NCI-H2107 treated with DMSO at 0.1 percent for 48 hours (cell line): Measurements from ENCODE around the gene MPHOSPH8.

Experiments
- DNase-seq: peaks from one replicate; lab custom pipeline; 2025; ENCODE audit not compliant: unreplicated experiment; lab: John Stamatoyannopoulos, UW

Gene MPHOSPH8

GRCh38 chr13:19633479-19634255 lies at the start of gene MPHOSPH8:
MPHOSPH8 (plus strand) TSS chr13:19633659; CDS start chr13:19633749, 90 bp downstream.
- DNase-seq = peak; percentile 82

GRCh38 chr13:19586904-19587634 lies 46.4 kb upstream of the MPHOSPH8 start:
- peak; percentile 34 for DNase-seq

GRCh38 chr13:19587635-19588300 lies 45.7 kb upstream of the MPHOSPH8 start:
- DNase-seq = peak; percentile 34

GRCh38 chr13:19589312-19589711 lies 44.1 kb upstream of the MPHOSPH8 start:
- DNase-seq = no peak

GRCh38 chr13:19590423-19590822 lies 43.0 kb upstream of the MPHOSPH8 start:
- no peak for DNase-seq

GRCh38 chr13:19591864-19592263 lies 41.6 kb upstream of the MPHOSPH8 start:
- DNase-seq = no peak

- DNase-seq = no peak
Observed at GRCh38 chr13:19592657-19593180, 40.7 kb upstream of the MPHOSPH8 start.

GRCh38 chr13:19596086-19596485 lies 37.4 kb upstream of the MPHOSPH8 start:
- DNase-seq = no peak

GRCh38 chr13:19596960-19597361 lies 36.5 kb upstream of the MPHOSPH8 start:
- DNase-seq = no peak

GRCh38 chr13:19597523-19597922 lies 35.9 kb upstream of the MPHOSPH8 start:
- no peak for DNase-seq

- DNase-seq = no peak
Observed at GRCh38 chr13:19601749-19602725, 31.4 kb upstream of the MPHOSPH8 start.

- DNase-seq = no peak
Observed at GRCh38 chr13:19604306-19604705, 29.2 kb upstream of the MPHOSPH8 start.

GRCh38 chr13:19605161-19605955 lies 28.1 kb upstream of the MPHOSPH8 start:
- no peak for DNase-seq

GRCh38 chr13:19606152-19606551 lies 27.3 kb upstream of the MPHOSPH8 start:
- no peak for DNase-seq

GRCh38 chr13:19606737-19607136 lies 26.7 kb upstream of the MPHOSPH8 start:
- no peak for DNase-seq

- no peak for DNase-seq
Observed at GRCh38 chr13:19607523-19608078, 25.9 kb upstream of the MPHOSPH8 start.

- no peak for DNase-seq
Observed at GRCh38 chr13:19618977-19619376, 14.5 kb upstream of the MPHOSPH8 start.

GRCh38 chr13:19622193-19622592 lies 11.3 kb upstream of the MPHOSPH8 start:
- DNase-seq = peak; percentile 44

GRCh38 chr13:19624265-19624664 lies 9.2 kb upstream of the MPHOSPH8 start:
- DNase-seq = no peak
